H1 (cell line): ENCODE data around the gene CSNK2B. TPM values are rescaled to one million over a fixed set of nuclear protein-coding genes. Genes with fewer than 3 reads are reported as not detected.

Experiments
- CTCF ChIA-PET: fragments of 300-600 bp; sonication (Branson Sonifier 250); formaldehyde crosslinking; loops from one replicate; lab custom pipeline; 2021; ENCODE audit not compliant: partially characterized antibody; lab: Charles Lee
- POLR2A ChIA-PET: fragments of 300-600 bp; sonication (Branson Sonifier 250); formaldehyde crosslinking; loops from one replicate; lab custom pipeline; 2021; ENCODE audit warnings: inconsistent platforms; ENCODE audit not compliant: partially characterized antibody; lab: Charles Lee
- DNase-seq, 2 experiments: peaks; one replicate each; pipeline versions ENCODE4 v3.0.0 to v3.0.0-alpha.2; 2010 to 2022; ENCODE audit warnings: low spot score in 2 of 2, low read depth in 1 of 2, mixed read lengths in 1 of 2
- FAIRE-seq: peaks from 2 replicates; lab custom pipeline; 2011; peaks lifted over from hg19 to GRCh38; lab: Jason Lieb, UNC
- H2AFZ ChIP-seq: 2 replicates; pipeline ENCODE4 v1.8.1; 2012; ENCODE audit warnings: low read length, inconsistent platforms
- H2AK5ac ChIP-seq: 2 replicates; pipeline ENCODE4 v1.6.1; 2013; ENCODE audit warnings: low read depth, low read length
- H2BK120ac ChIP-seq: replicated peaks from 2 replicates; pipeline ENCODE3; 2013; ENCODE audit warnings: low read depth, low read length, inconsistent platforms
- H2BK12ac ChIP-seq: 2 replicates; pipeline ENCODE4 v1.6.1; 2013; ENCODE audit warnings: low read depth, low read length
- H2BK15ac ChIP-seq: 2 replicates; pipeline ENCODE4 v1.6.1; 2013; ENCODE audit warnings: low read length
- H2BK20ac ChIP-seq: 2 replicates; pipeline ENCODE4 v1.6.1; 2013; ENCODE audit warnings: low read length
- H2BK5ac ChIP-seq: 2 replicates; pipeline ENCODE4 v1.6.1; 2013; ENCODE audit warnings: low read depth, low read length
- H3K14ac ChIP-seq: 2 replicates; pipeline ENCODE4 v1.6.1; 2013; ENCODE audit warnings: inconsistent platforms; ENCODE audit not compliant: insufficient read length
- H3K18ac ChIP-seq: 2 replicates; pipeline ENCODE4 v1.6.1; 2013; ENCODE audit warnings: low read length; ENCODE audit errors: extremely low read depth
- H3K23ac ChIP-seq: 2 replicates; pipeline ENCODE4 v1.6.1; 2013; ENCODE audit warnings: inconsistent platforms; ENCODE audit not compliant: insufficient read length
- H3K23me2 ChIP-seq: 2 replicates; pipeline ENCODE4 v1.6.1; 2013; ENCODE audit warnings: low read depth, low read length
- H3K27ac ChIP-seq: 2 replicates; pipeline ENCODE4 v1.6.1; 2011; ENCODE audit warnings: low read depth, low read length, inconsistent platforms
- H3K27me3 ChIP-seq, 4 experiments: replicated peaks in 1 of 4; 1 replicate in 1 of 4; 2 replicates in 3 of 4; pipeline versions ENCODE4 v1.6.1 to v1.8.1; 2011 to 2013; ENCODE audit warnings: low read length in 3 of 4, mild to moderate bottlenecking in 3 of 4, inconsistent platforms in 2 of 4, mixed read lengths in 2 of 4, moderate library complexity in 1 of 4; ENCODE audit not compliant: control insufficient read depth in 3 of 4, insufficient read depth in 3 of 4; ENCODE audit errors: extremely low read depth in 1 of 4
- H3K36me3 ChIP-seq, 4 experiments: 2 replicates each; pipeline versions ENCODE4 v1.6.1 to v1.8.1; 2011 to 2013; ENCODE audit warnings: mild to moderate bottlenecking in 4 of 4, low read length in 3 of 4, moderate library complexity in 2 of 4, control low read depth in 1 of 4, inconsistent platforms in 1 of 4; ENCODE audit not compliant: insufficient read depth in 4 of 4, control insufficient read depth in 2 of 4
- H3K4ac ChIP-seq: replicated peaks from 2 replicates; pipeline ENCODE3; 2013; ENCODE audit warnings: low read length, low read depth, mixed read lengths, inconsistent platforms; ENCODE audit not compliant: insufficient read length
- H3K4me1 ChIP-seq, 4 experiments: replicated peaks in 1 of 4; 1 replicate in 1 of 4; 2 replicates in 3 of 4; pipeline versions ENCODE4 v1.6.1 to v1.8.1; 2011 to 2013; ENCODE audit warnings: low read length in 3 of 4, inconsistent platforms in 2 of 4, mixed read lengths in 1 of 4; ENCODE audit not compliant: insufficient read depth in 4 of 4, control insufficient read depth in 3 of 4
- H3K4me2 ChIP-seq, 2 experiments: 2 replicates each; pipeline versions ENCODE4 v1.6.1 to v1.8.1; 2011 to 2013; ENCODE audit warnings: low read depth in 2 of 2, low read length in 2 of 2, control low read depth in 1 of 2, inconsistent platforms in 1 of 2, mild to moderate bottlenecking in 1 of 2; ENCODE audit not compliant: insufficient read depth in 1 of 2
- H3K4me3 ChIP-seq, 4 experiments: fragments of 200-600, 300-600 bp in 1 of 4; sonication (generic), shearing (Covaris generic), sonication (Bioruptor Twin) in 1 of 4; 2 replicates each; pipeline versions ENCODE4 v1.5.1 to v1.8.1; 2011 to 2016; ENCODE audit warnings: low read length in 4 of 4, low read depth in 3 of 4, control low read depth in 2 of 4, inconsistent platforms in 2 of 4, mild to moderate bottlenecking in 2 of 4, mixed read lengths in 1 of 4, moderate library complexity in 1 of 4; ENCODE audit not compliant: insufficient read depth in 2 of 4; ENCODE audit errors: extremely low read depth in 1 of 4
- H3K56ac ChIP-seq: replicated peaks from 2 replicates; pipeline ENCODE3; 2013; ENCODE audit warnings: low read depth, mild to moderate bottlenecking, mixed read lengths, low read length, inconsistent platforms; ENCODE audit not compliant: insufficient read length
- H3K79me1 ChIP-seq: 2 replicates; pipeline ENCODE4 v1.6.1; 2013; ENCODE audit warnings: low read depth, low read length, control low read depth
- H3K79me2 ChIP-seq, 2 experiments: 2 replicates each; pipeline versions ENCODE4 v1.6.1 to v1.8.1; 2012 to 2013; ENCODE audit warnings: low read length in 2 of 2, mild to moderate bottlenecking in 2 of 2, inconsistent platforms in 1 of 2; ENCODE audit not compliant: insufficient read depth in 2 of 2, control insufficient read depth in 1 of 2
- H3K9ac ChIP-seq, 4 experiments: replicated peaks in 1 of 4; 1 replicate in 1 of 4; 2 replicates in 3 of 4; pipeline versions ENCODE4 v1.6.1 to v1.8.1; 2011 to 2013; ENCODE audit warnings: low read depth in 3 of 4, low read length in 3 of 4, control low read depth in 2 of 4, mild to moderate bottlenecking in 2 of 4, moderate library complexity in 2 of 4, inconsistent platforms in 1 of 4; ENCODE audit errors: extremely low read depth in 1 of 4
- H3K9me3 ChIP-seq, 2 experiments: 2 replicates each; pipeline versions ENCODE4 v1.6.1 to v1.8.1; 2012 to 2013; ENCODE audit warnings: mild to moderate bottlenecking in 2 of 2, moderate library complexity in 2 of 2, control low read depth in 1 of 2, inconsistent platforms in 1 of 2, low read depth in 1 of 2, low read length in 1 of 2, mixed read lengths in 1 of 2; ENCODE audit not compliant: insufficient read depth in 2 of 2
- H4K20me1 ChIP-seq, 2 experiments: replicated peaks in 1 of 2; 2 replicates each; pipeline versions ENCODE3 to v1.8.1; 2011 to 2013; ENCODE audit warnings: inconsistent platforms in 2 of 2, low read length in 2 of 2, mild to moderate bottlenecking in 1 of 2; ENCODE audit not compliant: insufficient read depth in 2 of 2, control insufficient read depth in 1 of 2
- H4K5ac ChIP-seq: 2 replicates; pipeline ENCODE4 v1.6.1; 2013; ENCODE audit warnings: low read length, low read depth, mixed read lengths, inconsistent platforms; ENCODE audit not compliant: insufficient read length
- H4K8ac ChIP-seq: 2 replicates; pipeline ENCODE4 v1.8.0; 2013; ENCODE audit warnings: mild to moderate bottlenecking, moderate library complexity, low read length, inconsistent platforms; ENCODE audit not compliant: insufficient read depth; ENCODE audit errors: extremely low read depth
- H4K91ac ChIP-seq: replicated peaks from 2 replicates; pipeline ENCODE3; 2013; ENCODE audit warnings: low read length, mixed read lengths, inconsistent platforms; ENCODE audit not compliant: insufficient read length
- CBX5 ChIP-seq: fragments of 300-800, 300-1000 bp; sonication (generic); IDR thresholded peaks from 2 replicates; pipeline ENCODE4 v1.7.1; 2016; ENCODE audit warnings: antibody characterized with exemption, low read length, low read depth
- WGBS, 2 experiments: shearing (Covaris generic) in 1 of 2; methylation state at CpG; one replicate each; pipeline versions ENCODE4 v1.1.6 to v1.1.7; 2013 to 2015; ENCODE audit warnings: low lambda C conversion rate in 2 of 2, mixed read lengths in 2 of 2, inconsistent platforms in 1 of 2, low coverage in 1 of 2, missing lambda C conversion rate in 1 of 2; ENCODE audit not compliant: insufficient replicate concordance in 2 of 2, insufficient coverage in 1 of 2, insufficient read length in 1 of 2; ENCODE audit errors: extremely low coverage in 1 of 2, missing lambda C conversion rate in 1 of 2; 5-methylcytosine and 5-hydroxymethylcytosine counted together
- polyA plus RNA-seq, 7 experiments: library from polyadenylated mRNA; depleted of rRNA in 3 of 7; stranded (reverse) in 5 of 7; unstranded in 2 of 7; fragments of >200 nt in 5 of 7; fragments of 200-250 nt in 2 of 7; gene quantifications; 1 replicate in 5 of 7; 2 replicates in 1 of 7; 4 replicates in 1 of 7; pipeline versions ENCODE4 v1.2.1 to v1.2.3, GENCODE V29; 2011 to 2013; ENCODE audit warnings: missing spikeins in 2 of 7, mixed read lengths in 2 of 7
- total RNA-seq: library from RNA; stranded (reverse); fragmentation: NEBNext Ultra II Directional; extraction: Animal tissue kit (Norgen Biotek cat#: 25700); gene quantifications from 2 replicates; pipeline ENCODE4 v1.2.1, GENCODE V29; 2021

Gene CSNK2B
- total and polyA plus RNA-seq, 2 of the 8 experiments (the other 6 are each of a cell fraction or from before 2014, with no cell fraction given), result 169 to 208 TPM

- H3K18ac ChIP-seq, result no peak overlapping the region
- H2BK12ac ChIP-seq, result no peak overlapping the region
- no peaks in the 10 kb centered on the region for H3K9me3 ChIP-seq
- no peak overlapping the region for H4K91ac ChIP-seq
- no peak overlapping the region for H3K4me2 ChIP-seq
- H3K23me2 ChIP-seq, result no peaks in the 10 kb centered on the region
- no peak overlapping the region for H2BK120ac ChIP-seq
- WGBS, 2 experiments, result 91% methylated on average over 26 of the region's 27 CpGs; no CpG with 5 or more reads in 1 of the 2 experiments
- H4K8ac ChIP-seq, result no peak overlapping the region
- CTCF ChIA-PET, result interaction anchor here (1.0 to 1.9 kb wide), 4 partner anchors 8 to 86 kb away, joined by 3 to 10 read pairs (median 4); partner anchors contain the start of gene C6orf47
- DNase-seq (no peak), FAIRE-seq (no peak)
- no peak overlapping the region for H4K5ac ChIP-seq
- H3K4me1 ChIP-seq, result no peaks in the 10 kb centered on the region
- no peak overlapping the region for H3K56ac ChIP-seq
- POLR2A ChIA-PET, result interaction anchor here (1.0 to 34.9 kb wide), 9 partner anchors 8 to 159 kb away, joined by 3 to 883 read pairs (median 7); partner anchors contain the start of genes APOM, BAG6, C6orf47 and CSNK2B
- no peak overlapping the region for H3K4ac ChIP-seq
- H3K36me3 ChIP-seq, result peaks cover 65 to 98% (median 83%) of the 10 kb centered on the region in 4 experiments
- no peak overlapping the region for H3K9ac ChIP-seq
- no peak overlapping the region for H2BK15ac ChIP-seq
- peaks cover 18 to 19% of the 10 kb centered on the region in 2 experiments for H4K20me1 ChIP-seq
- no peak overlapping the region for H2AK5ac ChIP-seq
- no peak overlapping the region for H3K14ac ChIP-seq
- H3K27me3 ChIP-seq, result no peaks in the 10 kb centered on the region
- H3K23ac ChIP-seq, result no peak overlapping the region
- H3K79me2 ChIP-seq, result no peaks in the 10 kb centered on the region; a peak in 1 of 4 replicates
- H3K79me1 ChIP-seq, result peaks cover 3% of the 10 kb centered on the region; the same call in 1 of the 2 replicates
- no peak overlapping the region for H3K27ac ChIP-seq
- H3K4me3 ChIP-seq, result no peak overlapping the region
- H2BK20ac ChIP-seq, result no peak overlapping the region
- H2BK5ac ChIP-seq, result no peak overlapping the region
- no peak overlapping the region for H2AFZ ChIP-seq
- TF ChIP-seq CBX5, result no peak
Measured at GRCh38 chr6:31636698-31637596, 28.9 kb upstream of the CSNK2B start.
